SKM-1 (cell line): Measurements from ENCODE around the gene KCNA10.
A peak's percentile ranks its signal among the peaks of the same experiment; 100 is the strongest.

ENCODE experiments used
- DNase-seq: peaks from one replicate; lab custom pipeline; 2025; ENCODE audit not compliant: unreplicated experiment; lab: John Stamatoyannopoulos, UW

The KCNA10 gene

DNA sequence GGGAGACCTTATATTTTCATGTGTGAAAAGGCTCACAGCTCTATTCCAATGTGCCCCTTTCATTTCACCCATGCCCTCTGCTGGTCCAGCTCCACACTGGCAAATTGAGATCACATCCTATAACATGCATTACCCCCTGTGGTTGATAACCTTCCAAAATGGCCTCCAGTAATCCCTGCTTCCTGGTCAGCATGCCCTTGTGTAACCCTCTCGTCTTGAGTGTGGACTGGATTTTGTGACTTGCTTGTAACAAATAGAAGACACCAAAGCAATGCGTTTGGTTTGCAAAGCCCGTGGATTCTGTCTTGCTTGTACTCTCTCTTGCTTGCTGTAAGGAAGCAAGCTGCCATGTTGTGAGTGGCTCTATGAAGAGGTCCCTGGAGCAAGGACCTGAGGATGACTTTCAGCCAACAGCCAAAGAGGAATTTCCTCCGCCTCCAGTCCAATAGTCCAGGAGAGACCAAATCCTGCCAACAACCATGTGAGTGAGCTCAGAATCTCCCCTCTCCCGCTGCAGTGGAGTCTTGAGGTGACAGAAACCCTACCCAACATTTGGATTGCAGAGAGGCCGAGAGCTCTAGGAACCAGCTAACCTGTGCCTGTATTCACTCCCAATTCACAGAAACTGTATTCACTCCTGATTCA is 17.4 kb downstream of the KCNA10 start:
- no peak for DNase-seq

GRCh38 chr1:110498270-110498669 is 20.7 kb downstream of the KCNA10 start:
- no peak for DNase-seq

DNA sequence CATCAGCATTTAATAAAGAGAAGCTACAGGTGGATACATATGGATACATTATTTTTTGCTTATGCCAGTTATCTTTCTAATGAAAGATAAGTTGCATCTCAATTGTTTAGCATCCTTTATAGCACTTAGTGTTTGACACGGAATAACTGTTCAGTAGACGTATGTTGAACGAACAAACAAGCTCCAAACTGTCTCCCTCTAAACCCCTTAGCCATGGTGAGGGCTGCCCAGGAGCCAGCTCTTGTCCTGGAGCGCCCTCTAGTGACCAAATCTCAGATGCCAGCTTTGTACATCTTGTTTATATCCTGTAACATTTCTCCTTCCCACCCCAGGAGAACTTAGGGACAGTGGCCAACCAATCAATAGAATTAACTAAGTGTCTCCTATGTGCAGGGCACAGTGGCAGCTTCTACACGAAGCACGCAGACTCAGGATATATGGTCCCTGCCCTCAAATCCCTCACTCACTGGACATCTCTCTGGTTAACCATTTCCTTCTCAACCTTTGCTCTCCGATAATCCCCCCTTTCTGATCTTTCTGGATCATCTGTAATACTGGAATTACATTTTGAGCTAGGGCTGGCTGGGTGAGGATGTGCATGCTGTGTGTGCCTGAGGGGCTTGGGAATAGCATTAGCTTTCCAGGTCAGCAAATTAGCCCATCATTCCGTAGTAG is 22.9 kb downstream of the KCNA10 start:
- DNase-seq = peak; percentile 20

GRCh38 chr1:110494522-110495406 is 24.2 kb downstream of the KCNA10 start:
- DNase-seq = no peak

DNA sequence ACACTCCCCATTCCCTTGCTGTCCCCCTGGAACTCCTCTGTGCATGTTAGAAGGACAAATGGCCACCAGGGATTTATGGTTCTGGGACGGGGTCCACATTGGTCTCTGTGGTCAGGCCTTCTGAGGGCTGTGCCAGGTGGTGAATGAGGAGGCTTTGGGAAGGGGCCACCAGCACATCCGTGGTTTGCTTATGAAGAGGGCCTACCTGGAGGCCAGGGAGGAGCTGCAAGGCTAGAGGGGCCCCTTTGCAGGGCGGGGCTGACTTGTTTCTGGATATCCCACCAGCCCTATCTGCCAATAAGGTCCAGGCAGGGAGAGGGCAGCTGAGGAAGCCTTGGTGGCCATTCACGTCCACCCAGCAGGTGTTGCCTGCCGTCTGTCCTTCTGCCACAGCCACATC is 24.9 kb downstream of the KCNA10 start:
- no peak for DNase-seq

GRCh38 chr1:110493059-110493699 is 25.8 kb downstream of the KCNA10 start:
- DNase-seq = no peak

DNA sequence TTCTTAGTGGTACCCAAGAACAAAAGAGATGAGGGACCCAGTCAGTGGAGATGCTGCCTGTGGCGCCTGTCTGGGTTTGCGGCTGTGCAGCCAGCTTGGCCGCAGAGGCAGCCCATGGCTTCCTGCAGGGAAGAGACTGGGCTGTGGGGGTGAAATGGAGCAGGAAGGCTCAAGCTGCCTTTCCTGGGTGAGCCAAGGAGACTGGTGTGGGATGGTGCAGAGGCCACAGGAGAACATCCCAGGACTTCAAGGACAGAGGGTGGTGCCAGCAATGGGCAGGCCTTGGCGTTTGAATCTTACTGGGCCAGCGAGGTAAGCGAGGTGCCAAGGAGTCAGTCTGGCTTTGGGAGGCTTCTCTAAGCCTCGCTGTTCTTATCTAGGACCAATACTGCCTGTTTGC is 26.4 kb downstream of the KCNA10 start:
- DNase-seq = no peak

GRCh38 chr1:110490791-110491451 is 28.1 kb downstream of the KCNA10 start:
- no peak for DNase-seq

DNA sequence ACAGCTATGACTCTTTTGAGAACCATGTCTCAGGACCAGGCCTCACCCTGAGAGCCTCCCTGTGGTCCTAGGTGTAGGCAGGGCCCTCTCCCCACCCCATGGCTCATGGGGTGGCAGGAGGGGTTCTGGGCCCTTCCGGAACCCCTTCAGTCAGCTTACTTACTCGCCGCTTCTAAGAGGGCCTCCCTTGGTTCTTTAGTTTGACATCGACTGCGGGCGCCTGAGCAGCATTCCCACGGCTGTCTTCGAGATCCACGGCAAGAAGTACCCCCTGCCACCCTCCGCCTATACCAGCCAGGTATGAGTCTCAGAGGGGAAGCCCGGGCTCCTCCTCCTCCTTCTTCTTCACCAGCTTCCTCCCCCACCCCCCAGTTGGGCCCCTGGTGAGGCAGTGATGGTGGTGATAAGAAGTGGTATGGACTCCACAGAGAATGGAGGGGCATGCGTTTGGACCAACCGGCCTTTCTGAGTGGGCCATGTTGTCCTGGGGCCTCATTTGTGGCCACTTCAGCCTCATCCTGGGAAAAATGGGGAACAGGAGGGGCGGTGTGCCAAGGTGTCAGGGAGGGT is 28.9 kb downstream of the KCNA10 start:
- no peak for DNase-seq

DNA sequence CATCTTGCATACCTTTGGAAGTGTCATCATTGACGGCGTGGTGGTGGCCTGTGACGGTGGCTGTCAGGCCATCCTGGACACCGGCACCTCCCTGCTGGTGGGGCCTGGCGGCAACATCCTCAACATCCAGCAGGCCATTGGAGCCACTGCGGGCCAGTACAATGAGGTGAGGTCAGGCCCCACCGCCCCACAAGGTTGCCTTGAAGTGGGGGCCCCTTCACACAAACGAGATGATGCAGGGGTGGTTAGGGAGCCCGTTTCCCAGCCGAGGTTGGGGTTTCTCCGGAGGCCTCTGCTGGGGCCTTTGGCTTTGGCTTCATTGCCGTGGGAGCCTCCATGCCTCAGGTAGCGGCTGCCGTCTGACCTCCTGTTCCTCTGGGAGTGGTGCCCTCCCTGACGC is 29.6 kb downstream of the KCNA10 start:
- no peak for DNase-seq

DNA sequence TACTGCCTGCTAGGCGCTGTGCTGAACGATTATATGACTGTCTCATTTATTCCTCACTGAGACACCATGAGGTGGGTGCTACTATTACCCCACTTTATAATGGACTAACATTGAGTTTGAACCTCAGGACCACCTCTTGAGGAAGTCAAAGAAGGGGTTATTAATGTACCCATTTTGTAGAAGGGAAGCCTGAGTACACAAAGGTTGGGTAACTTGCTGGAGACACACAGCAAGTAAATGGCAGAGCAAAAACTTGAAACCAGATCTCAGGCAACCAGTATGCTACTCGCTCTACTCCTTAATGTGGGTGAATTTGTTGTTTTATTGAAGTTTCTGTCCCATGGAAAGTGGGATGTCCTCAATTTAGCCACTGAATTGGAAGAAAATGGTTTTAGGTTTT is 30.1 kb downstream of the KCNA10 start:
- DNase-seq = no peak

GRCh38 chr1:110488161-110488560 is 30.8 kb downstream of the KCNA10 start:
- DNase-seq = no peak

GRCh38 chr1:110487726-110488125 is 31.2 kb downstream of the KCNA10 start:
- DNase-seq = no peak

DNA sequence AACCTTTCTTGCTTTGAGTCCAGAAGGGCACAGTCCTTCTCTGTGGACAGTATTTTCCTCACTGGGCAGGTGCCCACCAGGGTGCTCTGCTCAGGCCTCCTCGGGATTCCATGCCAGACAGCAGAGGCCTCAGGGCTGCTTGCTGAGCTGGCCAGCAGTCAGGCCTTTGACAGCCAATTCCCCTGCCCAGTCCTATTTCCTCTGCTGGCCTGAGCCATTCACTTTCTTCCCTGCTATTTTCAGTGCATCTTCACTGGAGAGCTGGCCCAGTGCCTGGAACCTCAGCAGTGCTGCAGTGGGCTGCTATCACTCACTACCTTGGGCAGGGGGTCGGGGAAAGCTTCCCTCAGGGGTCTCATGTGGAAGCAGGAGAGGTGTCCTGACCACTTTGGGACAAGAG is 33.2 kb downstream of the KCNA10 start:
- no peak for DNase-seq

- no peak for DNase-seq
Observed at GRCh38 chr1:110484801-110485200, 34.2 kb downstream of the KCNA10 start.

DNA sequence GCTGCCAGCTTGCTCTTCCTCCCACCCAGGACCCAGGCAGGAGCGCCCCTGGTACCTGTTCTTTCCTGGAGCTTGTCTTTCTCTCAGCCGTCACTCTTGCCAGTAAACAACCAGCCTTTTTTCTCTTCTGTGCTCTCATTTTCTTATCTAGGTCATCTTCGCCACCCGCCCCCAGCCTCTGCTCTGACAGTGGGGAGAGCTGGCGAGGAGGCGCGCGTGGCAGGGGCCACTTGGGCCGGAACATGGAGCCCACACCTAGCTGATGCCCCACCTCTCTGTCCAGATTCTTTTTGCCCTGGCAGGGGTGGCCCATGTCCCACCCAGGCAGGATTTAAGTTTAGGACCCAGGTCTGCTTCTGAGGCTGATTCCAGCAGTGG is 35.7 kb downstream of the KCNA10 start:
- no peak for DNase-seq

- DNase-seq = no peak
Observed at GRCh38 chr1:110482662-110483307, 36.2 kb downstream of the KCNA10 start.

- no peak for DNase-seq
Observed at GRCh38 chr1:110481968-110482623, 36.9 kb downstream of the KCNA10 start.

DNA sequence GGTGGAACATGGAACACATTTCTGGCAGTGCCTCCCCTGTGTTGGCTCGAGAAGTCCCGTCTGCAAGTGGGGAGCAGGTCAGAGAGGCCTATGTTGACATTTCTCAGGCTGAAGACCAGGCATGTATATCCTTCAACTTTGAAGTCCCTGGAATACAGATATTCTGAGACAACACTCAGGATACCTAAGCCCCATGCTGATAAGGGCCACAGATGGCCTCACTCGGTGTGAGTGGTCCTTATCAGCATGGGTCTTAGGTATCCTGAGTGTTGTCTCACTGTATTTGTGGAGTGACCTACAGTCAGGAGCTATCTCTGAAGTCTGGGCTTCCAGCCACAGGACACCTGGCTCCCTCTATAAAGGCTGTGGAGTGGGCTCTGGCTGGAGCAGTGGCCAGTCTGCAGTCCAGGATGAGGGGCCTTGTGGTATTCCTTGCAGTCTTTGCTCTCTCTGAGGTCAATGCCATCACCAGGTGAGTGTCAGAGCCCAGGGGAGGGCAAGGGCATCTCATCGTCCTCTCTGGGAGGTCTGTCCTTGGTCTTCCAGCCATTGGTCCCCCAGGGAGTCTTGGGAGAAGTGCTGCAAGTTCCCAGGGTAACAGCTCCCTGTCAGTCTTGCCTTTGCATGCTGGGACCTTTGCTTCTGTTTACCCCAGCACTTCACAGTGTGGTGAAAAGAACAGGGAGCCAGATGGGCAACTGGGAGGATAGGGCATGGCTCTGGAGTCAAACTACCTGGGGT is 38.4 kb downstream of the KCNA10 start:
- DNase-seq = no peak
